NCI-H2227 (cell line): ENCODE data around the gene MYO7A.

Source experiments
- DNase-seq: peaks from one replicate; lab custom pipeline; 2025; ENCODE audit not compliant: unreplicated experiment; lab: John Stamatoyannopoulos, UW

The MYO7A gene

DNA sequence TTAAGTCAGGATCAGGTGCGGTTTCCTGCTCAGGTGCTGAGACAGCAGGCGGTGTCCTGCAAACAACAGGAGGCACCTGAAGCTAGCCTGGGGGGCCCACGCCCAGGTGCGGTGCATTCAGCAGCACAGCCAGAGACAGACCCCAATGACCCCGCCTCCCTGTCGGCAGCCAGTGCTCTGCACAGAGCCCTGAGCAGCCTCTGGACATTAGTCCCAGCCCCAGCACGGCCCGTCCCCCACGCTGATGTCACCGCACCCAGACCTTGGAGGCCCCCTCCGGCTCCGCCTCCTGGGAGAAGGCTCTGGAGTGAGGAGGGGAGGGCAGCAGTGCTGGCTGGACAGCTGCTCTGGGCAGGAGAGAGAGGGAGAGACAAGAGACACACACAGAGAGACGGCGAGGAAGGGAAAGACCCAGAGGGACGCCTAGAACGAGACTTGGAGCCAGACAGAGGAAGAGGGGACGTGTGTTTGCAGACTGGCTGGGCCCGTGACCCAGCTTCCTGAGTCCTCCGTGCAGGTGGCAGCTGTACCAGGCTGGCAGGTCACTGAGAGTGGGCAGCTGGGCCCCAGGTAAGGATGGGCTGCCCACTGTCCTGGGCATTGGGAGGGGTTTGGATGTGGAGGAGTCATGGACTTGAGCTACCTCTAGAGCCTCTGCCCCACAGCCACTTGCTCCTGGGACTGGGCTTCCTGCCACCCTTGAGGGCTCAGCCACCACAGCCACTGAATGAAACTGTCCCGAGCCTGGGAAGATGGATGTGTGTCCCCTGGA lies at the start of gene MYO7A:
MYO7A (plus strand) TSS at position 327 of the 772 bp plus-strand sequence. CDS start 2,389 bp downstream, outside the sequence.
- peak; percentile 62 for DNase-seq

- DNase-seq = no peak
Measured at GRCh38 chr11:77079666-77080065, 48.4 kb upstream of the MYO7A start.

DNA sequence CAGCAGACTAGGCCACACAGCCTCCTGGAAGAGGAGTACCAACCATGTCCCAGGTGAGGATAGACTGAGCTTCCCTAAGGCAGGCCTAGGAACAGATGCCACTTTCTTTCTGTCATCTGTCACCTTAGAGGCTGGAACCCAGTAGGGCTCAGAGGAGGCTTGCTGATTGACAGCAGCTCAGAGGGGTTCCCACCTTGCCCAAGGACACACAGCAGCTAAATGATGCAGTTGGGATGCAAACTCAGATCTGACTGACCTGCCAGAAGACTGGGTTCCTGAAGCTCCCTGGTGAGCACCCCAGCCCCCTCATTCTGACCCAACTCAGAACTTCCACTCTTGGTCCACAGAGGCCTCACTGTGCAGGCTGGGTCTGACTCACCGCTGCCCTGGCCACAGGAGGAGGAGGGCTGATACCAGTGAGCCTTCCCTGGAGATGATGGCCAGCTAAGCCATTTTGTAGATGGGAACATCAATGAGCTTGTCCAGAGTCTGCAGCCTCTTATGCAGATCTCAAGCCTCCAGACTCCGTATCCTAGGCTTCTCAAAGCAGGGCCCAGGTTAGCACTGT lies 47.3 kb upstream of the MYO7A start:
- no peak for DNase-seq

GRCh38 chr11:77081381-77081851 lies 46.6 kb upstream of the MYO7A start:
- DNase-seq = no peak

DNA sequence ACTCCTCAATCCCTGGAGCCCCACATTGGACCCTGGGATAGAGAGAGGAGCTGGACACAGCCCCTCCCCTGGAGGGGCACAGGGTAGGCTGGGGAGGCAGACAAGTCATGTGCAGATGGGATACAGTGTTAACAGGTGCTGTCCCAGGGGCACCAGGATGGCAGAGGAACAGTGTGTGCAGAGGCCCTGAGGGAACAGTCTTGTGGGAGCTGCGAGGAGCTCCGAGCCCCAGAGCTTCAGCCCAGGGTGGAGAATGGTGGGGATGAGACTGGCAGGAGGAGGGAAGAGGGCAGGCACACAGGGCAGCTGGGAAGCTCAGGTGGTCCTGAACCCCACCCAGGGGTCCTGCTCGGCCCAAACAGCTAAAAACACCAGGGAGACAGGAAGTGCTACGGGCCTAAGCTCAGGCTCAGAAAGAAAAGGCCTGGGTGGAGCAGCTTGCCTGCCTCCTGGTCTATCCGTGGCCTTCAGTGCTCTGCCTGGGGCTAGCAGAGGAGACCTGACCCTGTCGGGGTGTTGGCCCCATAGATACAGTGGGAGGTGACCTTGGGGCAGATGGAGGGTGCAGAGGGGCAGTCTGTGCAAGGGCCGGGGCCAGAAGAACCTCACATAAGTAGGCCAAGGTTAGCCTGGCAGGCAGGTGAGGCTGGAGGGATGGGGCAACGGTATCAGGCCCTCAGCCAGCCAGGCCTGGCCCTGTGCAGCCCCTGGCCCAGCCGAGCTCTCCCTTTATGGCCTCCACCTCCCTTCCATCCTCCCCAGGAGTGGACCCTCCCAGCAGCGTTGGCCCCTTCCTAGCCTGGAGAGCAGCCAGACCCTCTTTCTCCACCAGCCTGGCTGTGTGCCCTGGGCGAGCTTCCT lies 45.8 kb upstream of the MYO7A start:
- DNase-seq = no peak

DNA sequence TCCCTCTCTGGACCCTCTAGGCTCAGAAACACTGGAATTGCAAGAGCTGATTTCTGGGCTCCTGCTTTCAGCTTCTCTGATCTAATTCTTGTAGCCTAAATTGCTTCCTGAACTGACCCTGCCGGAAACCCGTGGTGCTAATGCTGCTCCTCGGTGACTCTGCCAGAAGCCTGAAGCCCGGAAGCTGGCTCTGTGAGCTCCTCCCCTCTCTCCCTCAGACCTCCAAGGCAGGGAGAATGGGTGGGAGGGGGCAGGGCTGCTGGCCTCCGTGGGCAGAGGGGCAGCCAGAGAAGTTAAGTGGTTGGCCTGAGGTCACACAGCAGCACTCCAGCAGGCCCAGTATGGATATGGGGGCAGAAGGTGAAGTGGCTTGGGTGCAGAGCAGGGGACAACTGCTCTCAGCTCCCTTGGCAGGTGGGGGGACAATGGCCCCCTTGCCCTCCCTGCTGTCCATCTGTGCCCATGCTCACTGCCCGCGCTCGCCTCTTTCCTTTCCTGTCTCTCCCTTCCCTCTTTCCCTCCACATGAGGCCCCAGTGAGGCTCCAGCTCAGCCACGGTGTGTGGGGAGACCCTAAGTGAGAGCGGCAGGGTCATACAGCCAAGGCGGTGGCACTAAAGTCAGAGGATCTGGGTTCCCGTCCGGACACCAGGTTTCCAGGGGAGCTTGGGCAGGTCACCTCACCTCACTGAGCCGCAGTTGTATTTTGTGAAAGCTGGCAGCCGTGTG lies 45.0 kb upstream of the MYO7A start:
- no peak for DNase-seq

DNA sequence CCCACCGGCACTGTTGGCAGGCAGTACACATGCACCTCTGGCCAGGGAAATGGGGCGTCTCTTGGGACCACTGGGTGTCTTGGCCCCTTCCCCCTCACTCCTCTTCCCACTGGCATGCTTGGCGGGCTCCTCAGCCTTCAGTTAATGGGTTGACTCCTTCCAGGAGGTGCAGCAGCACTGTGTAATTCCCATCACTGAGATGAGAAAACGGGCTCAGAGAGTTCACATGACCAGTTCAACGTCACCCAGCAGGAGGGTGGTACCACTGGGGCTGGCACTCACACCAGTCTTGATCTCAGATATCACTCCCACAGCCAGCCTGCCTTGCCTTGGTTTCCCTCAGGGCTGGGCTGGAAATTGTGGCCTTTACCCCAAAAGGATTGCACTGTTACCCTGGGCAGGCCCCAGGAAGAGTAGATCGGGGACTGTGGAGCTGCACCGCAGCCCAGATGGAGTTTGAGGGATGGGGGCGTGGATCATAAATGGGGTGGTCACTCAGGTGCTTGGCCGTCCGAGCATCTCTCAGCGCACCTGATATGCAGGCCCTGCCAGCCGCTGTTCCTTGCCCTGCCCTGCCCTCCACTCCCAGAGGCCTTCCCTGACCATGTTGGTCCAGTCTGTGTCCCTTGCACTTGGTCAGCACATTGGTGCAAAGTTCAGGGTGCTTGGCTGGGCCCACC lies 44.3 kb upstream of the MYO7A start:
- no peak for DNase-seq

- no peak for DNase-seq
Measured at GRCh38 chr11:77084581-77085191, 43.4 kb upstream of the MYO7A start.

DNA sequence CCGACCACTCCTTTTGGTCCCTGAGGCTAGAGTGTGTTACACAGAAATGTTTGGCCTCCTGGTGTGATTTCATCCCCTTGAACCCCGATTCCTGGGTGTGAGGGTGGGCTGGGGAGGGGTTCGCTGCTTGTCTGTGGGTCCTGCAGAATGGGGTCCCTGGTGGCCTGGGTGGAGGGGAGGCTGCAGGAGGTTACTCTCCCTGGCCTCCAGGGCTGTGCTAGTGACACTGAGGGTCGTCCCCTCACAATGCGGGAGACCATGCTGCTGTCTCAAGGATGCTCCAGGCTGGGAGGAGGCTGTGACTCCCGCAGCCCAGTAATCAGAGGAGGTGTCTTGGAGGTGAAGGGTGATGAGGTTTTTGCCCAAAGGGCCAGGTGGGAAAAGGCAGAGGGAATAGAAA lies 42.4 kb upstream of the MYO7A start:
- DNase-seq = no peak

- no peak for DNase-seq
Measured at GRCh38 chr11:77086521-77087472, 41.2 kb upstream of the MYO7A start.

- DNase-seq = no peak
Measured at GRCh38 chr11:77087723-77088225, 40.3 kb upstream of the MYO7A start.

- DNase-seq = no peak
Measured at GRCh38 chr11:77088236-77089003, 39.6 kb upstream of the MYO7A start.

DNA sequence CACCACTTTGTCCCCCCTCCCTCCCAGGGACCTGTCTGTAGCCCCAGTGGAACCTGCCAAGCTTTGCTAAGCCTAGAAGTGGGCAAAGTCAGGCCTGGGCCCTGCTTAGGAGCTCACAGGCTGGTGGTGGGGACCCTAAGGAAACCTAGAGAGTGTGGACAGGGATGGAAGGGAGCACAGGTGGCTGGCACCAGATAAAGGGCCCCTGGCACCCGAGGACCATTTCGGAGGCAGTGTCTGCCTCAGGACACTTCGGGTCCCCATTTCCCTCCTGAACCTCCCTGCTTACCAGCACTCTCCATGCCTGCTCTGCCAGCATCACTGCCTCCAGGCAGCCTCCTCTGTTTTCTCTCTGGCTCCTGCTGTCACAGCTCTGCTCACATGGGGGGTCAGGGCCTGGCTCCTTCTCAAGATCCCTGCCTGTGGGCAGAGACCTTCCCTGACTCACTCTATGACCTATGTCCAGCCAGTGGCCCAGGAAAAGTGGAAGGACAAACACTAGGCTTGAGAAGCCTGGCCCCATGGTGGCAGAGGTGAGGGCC lies 39.0 kb upstream of the MYO7A start:
- no peak for DNase-seq

GRCh38 chr11:77090046-77090372 lies 38.0 kb upstream of the MYO7A start:
- DNase-seq = no peak

GRCh38 chr11:77090373-77091111 lies 37.5 kb upstream of the MYO7A start:
- DNase-seq = no peak

- peak; percentile 81 for DNase-seq
Measured at GRCh38 chr11:77091146-77091940, 36.7 kb upstream of the MYO7A start.
